ENCODE results near the gene AMOTL1. TPM values are rescaled to one million over a fixed set of nuclear protein-coding genes. Genes with fewer than 3 reads are reported as not detected.
"Not testable (repeated sequence)": the region's sequence is repeated elsewhere in the genome, so short reads cannot be mapped to it uniquely, and the experiment has no call there.

AMOTL1 gene
- total RNA-seq, 4 donors from 2014 or later = 150 to 393 (median 244) TPM

GRCh38 chr11:94809251-94809650 lies 41.1 kb downstream of the AMOTL1 start:
- H3K4me1 ChIP-seq = peaks cover 33 to 58% of the 10 kb centered on the region in 2 donors
- H3K36me3 ChIP-seq = peaks cover 0 to 8% of the 10 kb centered on the region in 2 donors
- H3K4me3 ChIP-seq = no peak overlapping the region
- no peaks in the 10 kb centered on the region for H3K9me3 ChIP-seq
- intact Hi-C loops (cut with DNase I; ENCODE audit: low total_unique reads) = no loop called here
- no peak for ATAC-seq
- TF ChIP-seq POLR2A (IDR thresholded peaks at IDR 0.05) = no peak
- TF ChIP-seq CTCF (IDR thresholded peaks at IDR 0.05 in 4 of 5, conservative IDR thresholded peaks at IDR 0.05 in 1 of 5) = no peak
- in situ Hi-C loops (cut with MboI; ENCODE audit: low sequenced_read_pairs in 4 of 4) = loop anchor here in 1 of 4 donors (25.0 kb wide), 1 partner anchor 103 kb away; no protein-coding TSS in a partner anchor
- no peak for DNase-seq
- no peaks in the 10 kb centered on the region for H3K27me3 ChIP-seq
- no peak overlapping the region for H3K27ac ChIP-seq

GRCh38 chr11:94812724-94813720 lies 44.9 kb downstream of the AMOTL1 start:
- ATAC-seq; H3K36me3 ChIP-seq; H3K9me3 ChIP-seq; H3K27me3 ChIP-seq; DNase-seq; H3K4me3 ChIP-seq; intact Hi-C loops (cut with DNase I; ENCODE audit: low total_unique reads): not testable (repeated sequence)
- in situ Hi-C loops (cut with MboI; ENCODE audit: low sequenced_read_pairs in 4 of 4) = loop anchor here in 1 of 4 donors (25.0 kb wide), 1 partner anchor 99 kb away; no protein-coding TSS in a partner anchor
- H3K27ac ChIP-seq = peak overlapping the region in 2 of 4 donors; percentile 58 to 61
- peaks cover 11 to 60% of the 10 kb centered on the region in 2 donors for H3K4me1 ChIP-seq

- intact Hi-C loops (cut with DNase I; ENCODE audit: low total_unique reads) = no loop called here
- Histone ChIP-seq H3K9me3 (no peaks in the 10 kb centered on the region), H3K27ac (peak overlapping the region; percentile 20 to 61 (median 48)), H3K27me3 (no peaks in the 10 kb centered on the region), H3K36me3 (peaks cover 0 to 8% of the 10 kb centered on the region in 2 donors), H3K4me3 (no peak overlapping the region), H3K4me1 (peaks cover 11 to 55% of the 10 kb centered on the region in 2 donors)
- in situ Hi-C loops (cut with MboI; ENCODE audit: low sequenced_read_pairs in 4 of 4) = loop anchor here in 1 of 4 donors (25.0 kb wide), 1 partner anchor 98 kb away; no protein-coding TSS in a partner anchor
- ATAC-seq (peak; percentile 51 to 72), DNase-seq (no peak)
- TF ChIP-seq CTCF (IDR thresholded peaks at IDR 0.05 in 4 of 5, conservative IDR thresholded peaks at IDR 0.05 in 1 of 5) = no peak
- no peak for TF ChIP-seq POLR2A (IDR thresholded peaks at IDR 0.05)
These were observed 46.3 kb downstream of the AMOTL1 start for GRCh38 chr11:94814272-94814976.

- Histone ChIP-seq H3K36me3 (peaks cover 0 to 15% of the 10 kb centered on the region in 2 donors), H3K4me3 (no peak overlapping the region), H3K4me1 (peaks cover 11 to 48% of the 10 kb centered on the region in 2 donors), H3K27ac (no peak overlapping the region), H3K27me3 (no peaks in the 10 kb centered on the region), H3K9me3 (no peaks in the 10 kb centered on the region)
- ATAC-seq (no peak), DNase-seq (no peak)
- TF ChIP-seq POLR2A (IDR thresholded peaks at IDR 0.05) (no peak), CTCF (IDR thresholded peaks at IDR 0.05 in 4 of 5, conservative IDR thresholded peaks at IDR 0.05 in 1 of 5) (no peak)
- intact Hi-C loops (cut with DNase I; ENCODE audit: low total_unique reads) = no loop called here
- in situ Hi-C loops (cut with MboI; ENCODE audit: low sequenced_read_pairs in 4 of 4) = loop anchor here in 1 of 4 donors (25.0 kb wide), 1 partner anchor 96 kb away; no protein-coding TSS in a partner anchor
These were observed 47.7 kb downstream of the AMOTL1 start for GRCh38 chr11:94815705-94816344.
